NT2/D1 (cell line): Measurements from ENCODE around the gene YY1.
"Not testable (repeated sequence)": the region's sequence is repeated elsewhere in the genome, so short reads cannot be mapped to it uniquely, and the experiment has no call there.

Experiments
- DNase-seq: peaks from one replicate; pipeline ENCODE4 v3.0.0-alpha.2; 2011; ENCODE audit warnings: low read depth, low spot score
- H3K27me3 ChIP-seq: 2 replicates; pipeline ENCODE4 v1.6.0; 2011; ENCODE audit warnings: mild to moderate bottlenecking; ENCODE audit not compliant: insufficient read length, insufficient read depth
- H3K36me3 ChIP-seq: 2 replicates; pipeline ENCODE4 v1.6.1; 2011; ENCODE audit warnings: mild to moderate bottlenecking, low read length, mixed read lengths; ENCODE audit not compliant: insufficient read depth, insufficient read length
- H3K4me1 ChIP-seq: 2 replicates; pipeline ENCODE4 v1.5.1; 2011; ENCODE audit not compliant: insufficient read depth, insufficient read length
- H3K4me3 ChIP-seq: 2 replicates; pipeline ENCODE4 v1.5.1; 2011; ENCODE audit warnings: low read depth; ENCODE audit not compliant: insufficient read length
- H3K9ac ChIP-seq: 2 replicates; pipeline ENCODE4 v1.6.0; 2011; ENCODE audit warnings: low read depth; ENCODE audit not compliant: insufficient read length
- H3K9me3 ChIP-seq: 2 replicates; pipeline ENCODE4 v1.5.1; 2011; ENCODE audit warnings: mild to moderate bottlenecking, low read length; ENCODE audit not compliant: insufficient read depth
- SUZ12 ChIP-seq: IDR thresholded peaks from 2 replicates; pipeline ENCODE4 v1.6.1; 2011; ENCODE audit not compliant: insufficient read length, insufficient read depth; ENCODE audit errors: extremely low read depth
- YY1 ChIP-seq: IDR thresholded peaks from 2 replicates; pipeline ENCODE4 v1.6.1; 2011; ENCODE audit not compliant: insufficient read length, insufficient read depth
- ZNF274 ChIP-seq: IDR thresholded peaks from 2 replicates; pipeline ENCODE4 v1.6.1; 2011; ENCODE audit warnings: mild to moderate bottlenecking, low read depth, low read length

Gene YY1

GRCh38 chr14:100293497-100294212 lies 54.7 kb downstream of the YY1 start:
- H3K9me3 ChIP-seq: no peaks in the 10 kb centered on the region
- no peak overlapping the region for H3K4me3 ChIP-seq
- H3K9ac ChIP-seq: no peak overlapping the region
- H3K4me1 ChIP-seq: peaks cover 4% of the 10 kb centered on the region
- TF ChIP-seq YY1: no peak
- no peak for TF ChIP-seq SUZ12
- TF ChIP-seq ZNF274: no peak
- DNase-seq: no peak
- H3K36me3 ChIP-seq: peaks cover 55% of the 10 kb centered on the region
- no peaks in the 10 kb centered on the region for H3K27me3 ChIP-seq

GRCh38 chr14:100294213-100294962 lies 55.4 kb downstream of the YY1 start:
- Histone ChIP-seq H3K9ac (no peak overlapping the region), H3K9me3 (no peaks in the 10 kb centered on the region), H3K4me3 (no peak overlapping the region), H3K36me3 (peaks cover 54% of the 10 kb centered on the region), H3K27me3 (no peaks in the 10 kb centered on the region), H3K4me1 (peaks cover 4% of the 10 kb centered on the region)
- DNase-seq: no peak
- no peak for TF ChIP-seq ZNF274

- Histone ChIP-seq H3K9ac (no peak overlapping the region), H3K9me3 (no peaks in the 10 kb centered on the region), H3K4me1 (peaks cover 2% of the 10 kb centered on the region), H3K4me3 (no peak overlapping the region), H3K27me3 (no peaks in the 10 kb centered on the region), H3K36me3 (peaks cover 58% of the 10 kb centered on the region)
- DNase-seq: no peak
- no peak for TF ChIP-seq YY1
Measured at GRCh38 chr14:100294963-100295330, 56.0 kb downstream of the YY1 start.

- Histone ChIP-seq H3K4me1 (no peaks in the 10 kb centered on the region), H3K9me3 (no peaks in the 10 kb centered on the region)
Measured at GRCh38 chr14:100295376-100296105, 56.6 kb downstream of the YY1 start.

GRCh38 chr14:100296106-100296651 lies 57.2 kb downstream of the YY1 start:
- no peaks in the 10 kb centered on the region for H3K4me1 ChIP-seq
- no peak for TF ChIP-seq YY1
- no peaks in the 10 kb centered on the region for H3K9me3 ChIP-seq
- H3K36me3 ChIP-seq: peaks cover 45% of the 10 kb centered on the region
- DNase-seq: no peak
- H3K27me3 ChIP-seq: no peaks in the 10 kb centered on the region
- H3K9ac ChIP-seq: no peak overlapping the region
- H3K4me3 ChIP-seq: no peak overlapping the region

More at GRCh38 chr14:100295376-100296105, 56.6 kb downstream of the YY1 start:
- Histone ChIP-seq H3K27me3 (no peaks in the 10 kb centered on the region), H3K9ac (no peak overlapping the region), H3K4me3 (no peak overlapping the region), H3K36me3 (peaks cover 52% of the 10 kb centered on the region)
- no peak for DNase-seq
- no peak for TF ChIP-seq YY1
- TF ChIP-seq ZNF274: no peak
- TF ChIP-seq SUZ12: no peak

- DNase-seq, H3K27me3 ChIP-seq, H3K4me3 ChIP-seq, H3K9ac ChIP-seq, H3K4me1 ChIP-seq, H3K9me3 ChIP-seq: not testable (repeated sequence)
- H3K36me3 ChIP-seq: peaks cover 40% of the 10 kb centered on the region
Measured at GRCh38 chr14:100296729-100297128, 57.8 kb downstream of the YY1 start.
